ENCODE data around the gene SCFD2. TPM values are rescaled to one million over a fixed set of nuclear protein-coding genes. Genes with fewer than 3 reads are reported as not detected.

Gene SCFD2
- total and polyA plus RNA-seq, 2 of the 8 experiments (the other 6 are each of a cell fraction or from before 2014, with no cell fraction given): 6.2 to 10.2 TPM

GRCh38 chr4:52935317-52935716 lies 430.5 kb downstream of the SCFD2 start:
- Histone ChIP-seq H2AK5ac (ENCODE audit: low read depth, low read length) (no peak overlapping the region), H3K23ac (ENCODE audit: insufficient read length) (no peak overlapping the region), H3K9ac (replicated peaks in 1 of 4; ENCODE audit: extremely low read depth in 1 of 4, low read depth in 3 of 4, low read length in 3 of 4) (no peak overlapping the region), H3K4me1 (replicated peaks in 1 of 4; ENCODE audit: control insufficient read depth in 3 of 4, insufficient read depth in 4 of 4, low read length in 3 of 4) (peaks cover 0 to 7% (median 1%) of the 10 kb centered on the region in 4 experiments; a peak in 1 of 7 replicates), H4K20me1 (replicated peaks in 1 of 2; ENCODE audit: control insufficient read depth in 1 of 2, insufficient read depth in 2 of 2, low read length in 2 of 2) (no peaks in the 10 kb centered on the region), H2BK5ac (ENCODE audit: low read depth, low read length) (no peak overlapping the region), H3K36me3 (ENCODE audit: control insufficient read depth in 2 of 4, insufficient read depth in 4 of 4, low read length in 3 of 4) (no peaks in the 10 kb centered on the region), H3K9me3 (ENCODE audit: insufficient read depth in 2 of 2, low read depth in 1 of 2, low read length in 1 of 2) (no peaks in the 10 kb centered on the region), H4K8ac (ENCODE audit: extremely low read depth, insufficient read depth, low read length) (no peak overlapping the region), H3K18ac (ENCODE audit: extremely low read depth, low read length) (no peak overlapping the region), H2BK120ac (replicated peaks; ENCODE audit: low read depth, low read length) (no peak overlapping the region), H2BK20ac (ENCODE audit: low read length) (0 out of 2 replicates have a peak overlapping the region, but pooled peaks have one; percentile 23), H3K23me2 (ENCODE audit: low read depth, low read length) (no peaks in the 10 kb centered on the region), H4K5ac (ENCODE audit: insufficient read length, low read depth, low read length) (no peak overlapping the region), H3K79me1 (ENCODE audit: low read depth, low read length) (no peaks in the 10 kb centered on the region), H3K4ac (replicated peaks; ENCODE audit: insufficient read length, low read depth, low read length) (no peak overlapping the region), H2BK12ac (ENCODE audit: low read depth, low read length) (no peak overlapping the region), H3K27me3 (replicated peaks in 1 of 4; ENCODE audit: control insufficient read depth in 3 of 4, extremely low read depth in 1 of 4, insufficient read depth in 3 of 4, low read length in 3 of 4) (no peaks in the 10 kb centered on the region), H3K14ac (ENCODE audit: insufficient read length) (no peak overlapping the region), H3K27ac (ENCODE audit: low read depth, low read length) (no peak overlapping the region), H4K91ac (replicated peaks; ENCODE audit: insufficient read length, low read length) (no peak overlapping the region), H3K4me2 (ENCODE audit: insufficient read depth in 1 of 2, low read depth in 2 of 2, low read length in 2 of 2) (no peak overlapping the region), H2BK15ac (ENCODE audit: low read length) (no peak overlapping the region), H3K79me2 (ENCODE audit: control insufficient read depth in 1 of 2, insufficient read depth in 2 of 2, low read length in 2 of 2) (no peaks in the 10 kb centered on the region), H2AFZ (ENCODE audit: low read length) (no peak overlapping the region), H3K56ac (replicated peaks; ENCODE audit: insufficient read length, low read depth, low read length) (no peak overlapping the region), H3K4me3 (ENCODE audit: extremely low read depth in 1 of 4, insufficient read depth in 2 of 4, low read depth in 3 of 4, low read length in 4 of 4) (no peak overlapping the region)
- no peak for DNase-seq (ENCODE audit: low read depth in 1 of 2, low spot score in 2 of 2)
- no peak for FAIRE-seq
- ChIA-PET POLR2A (ENCODE audit: partially characterized antibody) (interaction anchor here (1.0 kb wide), 1 partner anchor 222 kb away, joined by 3 read pairs; no protein-coding TSS in a partner anchor), CTCF (ENCODE audit: partially characterized antibody) (interaction anchor here (0.9 to 1.5 kb wide), 2 partner anchors 8 to 322 kb away, joined by 3 read pairs; no protein-coding TSS in a partner anchor)
- 94% methylated on average over 4 of the region's 4 CpGs; no CpG with 5 or more reads in 1 of the 2 experiments for WGBS, 2 experiments (ENCODE audit: extremely low coverage in 1 of 2, insufficient coverage in 1 of 2, insufficient read length in 1 of 2, insufficient replicate concordance in 2 of 2, low coverage in 1 of 2, low lambda C conversion rate in 2 of 2, missing lambda C conversion rate in 1 of 2)
- TF ChIP-seq CHD1 (IDR thresholded peaks at IDR 0.05; ENCODE audit: low read depth, low read length): no peak
- TF ChIP-seq RXRA (IDR thresholded peaks at IDR 0.05; ENCODE audit: insufficient read depth, low read depth, low read length): no peak

Data from H1 (cell line).